Fibroblast of mammary gland (primary cell): ENCODE data around the gene BMP8B.

Source experiments
- DNase-seq: peaks from one replicate; pipeline ENCODE4 v3.0.0-alpha.2; 2010; ENCODE audit warnings: low read depth
- H3K4me3 ChIP-seq: 2 replicates; pipeline ENCODE4 v1.5.1; 2011; ENCODE audit warnings: low read depth, mild to moderate bottlenecking, low read length, moderate library complexity; ENCODE audit not compliant: control insufficient read depth
- TF ChIP-seq, protein P1 (sequence below): conservative IDR thresholded peaks from 2 replicates; pipeline ENCODE4 v1.5.1; 2011; ENCODE audit warnings: low read depth, low read length, inconsistent platforms; ENCODE audit not compliant: control insufficient read depth, insufficient read depth

BMP8B gene

DNA sequence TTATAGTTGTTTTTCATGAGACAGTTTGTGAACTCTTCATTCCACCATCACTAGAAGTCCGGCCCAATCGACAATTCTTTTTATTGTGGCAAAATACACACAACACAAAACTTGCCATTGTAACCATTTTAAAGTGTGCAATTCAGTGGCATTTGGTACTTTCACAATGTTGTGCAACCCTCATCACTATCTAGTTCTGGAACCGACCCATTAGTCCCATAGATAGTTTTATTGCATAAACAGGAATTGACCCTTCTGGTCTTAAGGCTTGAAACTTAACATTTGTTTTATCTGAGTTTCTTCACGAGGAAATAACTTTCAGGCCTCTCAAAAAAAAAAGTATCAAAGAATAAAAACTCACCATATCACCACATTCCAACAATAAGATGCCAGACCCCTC is 58.8 kb downstream of the BMP8B start:
- no peak overlapping the region for H3K4me3 ChIP-seq
- TF ChIP-seq, protein P1, sequence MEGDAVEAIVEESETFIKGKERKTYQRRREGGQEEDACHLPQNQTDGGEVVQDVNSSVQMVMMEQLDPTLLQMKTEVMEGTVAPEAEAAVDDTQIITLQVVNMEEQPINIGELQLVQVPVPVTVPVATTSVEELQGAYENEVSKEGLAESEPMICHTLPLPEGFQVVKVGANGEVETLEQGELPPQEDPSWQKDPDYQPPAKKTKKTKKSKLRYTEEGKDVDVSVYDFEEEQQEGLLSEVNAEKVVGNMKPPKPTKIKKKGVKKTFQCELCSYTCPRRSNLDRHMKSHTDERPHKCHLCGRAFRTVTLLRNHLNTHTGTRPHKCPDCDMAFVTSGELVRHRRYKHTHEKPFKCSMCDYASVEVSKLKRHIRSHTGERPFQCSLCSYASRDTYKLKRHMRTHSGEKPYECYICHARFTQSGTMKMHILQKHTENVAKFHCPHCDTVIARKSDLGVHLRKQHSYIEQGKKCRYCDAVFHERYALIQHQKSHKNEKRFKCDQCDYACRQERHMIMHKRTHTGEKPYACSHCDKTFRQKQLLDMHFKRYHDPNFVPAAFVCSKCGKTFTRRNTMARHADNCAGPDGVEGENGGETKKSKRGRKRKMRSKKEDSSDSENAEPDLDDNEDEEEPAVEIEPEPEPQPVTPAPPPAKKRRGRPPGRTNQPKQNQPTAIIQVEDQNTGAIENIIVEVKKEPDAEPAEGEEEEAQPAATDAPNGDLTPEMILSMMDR: no peak
- DNase-seq: no peak

GRCh38 chr1:39729030-39729429 is 59.6 kb downstream of the BMP8B start:
- peak; percentile 18 for DNase-seq
- H3K4me3 ChIP-seq: no peak overlapping the region
- TF ChIP-seq, protein P1: no peak

DNA sequence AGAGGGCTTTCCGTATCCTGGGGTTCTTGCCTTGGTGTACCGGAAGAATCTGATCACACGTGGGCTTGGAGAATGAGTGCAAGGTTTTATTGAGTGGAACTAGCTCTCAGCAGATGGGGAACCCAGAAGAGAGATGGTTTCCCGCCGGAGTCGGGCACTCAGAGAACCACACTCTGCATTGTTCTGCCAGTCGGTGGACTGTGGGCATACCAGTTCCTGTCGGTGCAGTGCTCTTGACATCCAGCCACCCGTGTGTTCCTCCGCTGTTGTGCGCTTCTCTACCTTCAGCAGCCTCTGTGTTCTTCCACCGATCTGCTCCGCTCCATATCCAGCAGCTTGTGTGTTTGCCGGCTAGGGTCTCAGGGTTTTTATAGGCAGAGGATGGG is 60.7 kb downstream of the BMP8B start:
- TF ChIP-seq, protein P1: no peak
- H3K4me3 ChIP-seq: no peak overlapping the region
- no peak for DNase-seq

DNA sequence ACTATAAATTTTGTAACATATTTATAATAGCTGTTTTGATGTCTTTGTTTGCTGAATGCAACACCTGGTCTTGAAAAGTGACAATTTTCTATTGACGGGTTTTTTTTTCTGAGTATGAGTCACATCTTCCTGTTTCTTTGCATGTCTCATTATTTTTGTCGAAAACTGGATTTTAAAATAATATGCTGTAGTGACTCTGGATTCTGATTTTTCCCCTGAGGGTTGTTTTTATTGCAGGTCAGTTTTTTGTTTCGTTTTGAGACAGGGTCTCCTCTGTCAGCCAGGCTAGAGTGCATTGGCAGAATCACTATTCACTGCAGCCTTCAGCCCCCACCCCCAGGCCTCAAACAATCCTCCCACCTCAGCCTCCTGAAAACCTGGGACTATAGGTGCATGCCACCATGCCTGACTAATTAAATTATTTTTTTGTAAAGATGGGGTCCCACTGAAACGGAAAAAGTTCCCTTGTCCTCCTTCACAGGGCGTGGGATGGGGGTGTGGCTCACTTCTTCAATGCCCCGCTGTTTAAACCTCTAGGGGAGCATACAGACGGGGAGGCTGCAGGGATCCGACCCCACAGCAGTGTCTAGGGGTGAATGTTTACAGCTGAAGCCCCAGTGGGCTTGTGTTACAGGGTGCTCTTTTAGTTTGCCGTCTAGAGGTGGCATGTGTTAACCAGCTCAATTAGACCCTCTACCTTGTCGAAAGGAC is 61.3 kb downstream of the BMP8B start:
- TF ChIP-seq, protein P1: no peak
- no peak for DNase-seq

GRCh38 chr1:39726600-39726999 is 62.1 kb downstream of the BMP8B start:
- DNase-seq: no peak
- no peak overlapping the region for H3K4me3 ChIP-seq
- TF ChIP-seq, protein P1: no peak

More for the DNA sequence above, 61.3 kb downstream of the BMP8B start:
- no peak overlapping the region for H3K4me3 ChIP-seq

GRCh38 chr1:39722495-39722894 is 66.2 kb downstream of the BMP8B start:
- DNase-seq: no peak
- TF ChIP-seq, protein P1: no peak
- no peak overlapping the region for H3K4me3 ChIP-seq

DNA sequence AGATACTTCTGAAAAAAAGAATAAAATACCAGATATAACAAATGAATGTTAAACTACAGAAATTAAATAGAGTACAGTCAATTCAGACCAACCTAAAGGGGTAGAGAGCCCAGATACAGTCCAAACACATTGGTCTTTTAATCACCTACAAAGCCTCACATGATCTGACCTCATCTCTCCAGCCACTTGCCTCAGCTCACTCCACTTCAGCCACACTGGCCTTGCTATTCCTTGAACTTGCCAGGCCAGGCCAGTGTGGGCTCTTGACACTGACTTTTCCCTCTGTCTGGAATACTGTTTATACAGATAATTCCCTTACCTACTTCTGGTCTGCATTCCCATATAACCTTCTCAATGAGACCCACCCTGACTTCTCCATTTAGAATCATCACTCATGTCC is 67.0 kb downstream of the BMP8B start:
- H3K4me3 ChIP-seq: no peak overlapping the region
- TF ChIP-seq, protein P1: no peak
- no peak for DNase-seq
